Measurements from ENCODE around the gene CYS1. TPM values are rescaled to one million over a fixed set of nuclear protein-coding genes. Genes with fewer than 3 reads are reported as not detected.

Gene CYS1
- total and polyA plus RNA-seq, 2 of the 8 experiments (the other 6 are each of a cell fraction or from before 2014, with no cell fraction given): 0.09 to 0.13 TPM

- TF ChIP-seq CHD7 (IDR thresholded peaks at IDR 0.05; ENCODE audit: insufficient replicate concordance, low read length) (no peak), TAF7 (optimal IDR thresholded peaks at IDR 0.05; ENCODE audit: borderline replicate concordance, low read depth, low read length) (no peak), CREB1 (IDR thresholded peaks at IDR 0.05) (no peak), EZH2 (IDR thresholded peaks at IDR 0.05; ENCODE audit: low read depth, low read length, severe bottlenecking) (no peak), BRCA1 (IDR thresholded peaks at IDR 0.05; ENCODE audit: low read depth, low read length) (no peak), EGR1 (IDR thresholded peaks at IDR 0.05; ENCODE audit: borderline replicate concordance, low read depth, low read length) (no peak), CBX8 (IDR thresholded peaks at IDR 0.05; ENCODE audit: borderline replicate concordance, low read depth, low read length) (no peak), NRF1 (IDR thresholded peaks at IDR 0.05; ENCODE audit: low read depth, low read length) (no peak), SRF (IDR thresholded peaks at IDR 0.05; ENCODE audit: low read depth, low read length) (no peak)
These were observed 15.0 kb upstream of the CYS1 start (continued) for GRCh38 chr2:10095175-10095574.

Measured in H1 (cell line).